HG03558 (cell line): ENCODE data around the gene GMIP.

ENCODE experiments used
- ATAC-seq: cut with Tn5 transposase; IDR thresholded peaks from one replicate; pipeline ENCODE4 v1.9.1; 2021; ENCODE audit warnings: moderate number of reproducible peaks; ENCODE audit not compliant: unreplicated experiment; ENCODE audit errors: extremely low read depth

Gene GMIP

GRCh38 chr19:19661675-19662251, 18.3 kb upstream of the GMIP start:
- no peak for ATAC-seq

GRCh38 chr19:19661141-19661674, 17.8 kb upstream of the GMIP start:
- no peak for ATAC-seq

- ATAC-seq, result no peak
These were observed 16.3 kb upstream of the GMIP start for GRCh38 chr19:19659646-19660245.

- no peak for ATAC-seq
These were observed 13.9 kb upstream of the GMIP start for GRCh38 chr19:19657397-19657783.

GRCh38 chr19:19656451-19657396, 13.3 kb upstream of the GMIP start:
- no peak for ATAC-seq

- ATAC-seq, result no peak
These were observed 12.3 kb upstream of the GMIP start for GRCh38 chr19:19655641-19656343.

- no peak for ATAC-seq
These were observed 11.7 kb upstream of the GMIP start for GRCh38 chr19:19655051-19655594.

GRCh38 chr19:19654441-19654840, 11.0 kb upstream of the GMIP start:
- ATAC-seq, result no peak

GRCh38 chr19:19653597-19654147, 10.2 kb upstream of the GMIP start:
- no peak for ATAC-seq

GRCh38 chr19:19652482-19653295, 9.2 kb upstream of the GMIP start:
- no peak for ATAC-seq

- ATAC-seq, result no peak
These were observed 7.6 kb upstream of the GMIP start for GRCh38 chr19:19651076-19651475.

GRCh38 chr19:19650331-19650730, 6.9 kb upstream of the GMIP start:
- no peak for ATAC-seq

- no peak for ATAC-seq
These were observed 6.1 kb upstream of the GMIP start for GRCh38 chr19:19649580-19649995.

- no peak for ATAC-seq
These were observed 5.7 kb upstream of the GMIP start for GRCh38 chr19:19649155-19649554.

GRCh38 chr19:19647037-19647835, 3.8 kb upstream of the GMIP start:
- no peak for ATAC-seq

GRCh38 chr19:19645233-19645870, 1.9 kb upstream of the GMIP start:
- ATAC-seq, result no peak

- no peak for ATAC-seq
These were observed 564 bp upstream of the GMIP start for GRCh38 chr19:19644054-19644388.
